Fibroblast of villous mesenchyme (primary cell): ENCODE results near the gene NHLRC4. TPM values are rescaled to one million over a fixed set of nuclear protein-coding genes. Genes with fewer than 3 reads are reported as not detected.

Experiments used
- DNase-seq: peaks from one replicate; pipeline ENCODE4 v3.0.0-alpha.2; 2010; ENCODE audit warnings: low read depth
- H3K4me3 ChIP-seq: 2 replicates; pipeline ENCODE4 v1.5.1; 2011; ENCODE audit warnings: low read depth, mild to moderate bottlenecking, low read length
- total RNA-seq: library from RNA; depleted of rRNA; stranded (reverse); fragments of >200 nt; gene quantifications from 2 replicates; pipeline ENCODE4 v1.2.3, GENCODE V29; 2012
- TF ChIP-seq, protein P1 (sequence below): IDR thresholded peaks from 2 replicates; pipeline ENCODE4 v1.5.1; 2012; ENCODE audit warnings: low read depth, mild to moderate bottlenecking, low read length; ENCODE audit not compliant: insufficient read depth

NHLRC4 gene
- total RNA-seq, 1 donor = 1.7 TPM

DNA sequence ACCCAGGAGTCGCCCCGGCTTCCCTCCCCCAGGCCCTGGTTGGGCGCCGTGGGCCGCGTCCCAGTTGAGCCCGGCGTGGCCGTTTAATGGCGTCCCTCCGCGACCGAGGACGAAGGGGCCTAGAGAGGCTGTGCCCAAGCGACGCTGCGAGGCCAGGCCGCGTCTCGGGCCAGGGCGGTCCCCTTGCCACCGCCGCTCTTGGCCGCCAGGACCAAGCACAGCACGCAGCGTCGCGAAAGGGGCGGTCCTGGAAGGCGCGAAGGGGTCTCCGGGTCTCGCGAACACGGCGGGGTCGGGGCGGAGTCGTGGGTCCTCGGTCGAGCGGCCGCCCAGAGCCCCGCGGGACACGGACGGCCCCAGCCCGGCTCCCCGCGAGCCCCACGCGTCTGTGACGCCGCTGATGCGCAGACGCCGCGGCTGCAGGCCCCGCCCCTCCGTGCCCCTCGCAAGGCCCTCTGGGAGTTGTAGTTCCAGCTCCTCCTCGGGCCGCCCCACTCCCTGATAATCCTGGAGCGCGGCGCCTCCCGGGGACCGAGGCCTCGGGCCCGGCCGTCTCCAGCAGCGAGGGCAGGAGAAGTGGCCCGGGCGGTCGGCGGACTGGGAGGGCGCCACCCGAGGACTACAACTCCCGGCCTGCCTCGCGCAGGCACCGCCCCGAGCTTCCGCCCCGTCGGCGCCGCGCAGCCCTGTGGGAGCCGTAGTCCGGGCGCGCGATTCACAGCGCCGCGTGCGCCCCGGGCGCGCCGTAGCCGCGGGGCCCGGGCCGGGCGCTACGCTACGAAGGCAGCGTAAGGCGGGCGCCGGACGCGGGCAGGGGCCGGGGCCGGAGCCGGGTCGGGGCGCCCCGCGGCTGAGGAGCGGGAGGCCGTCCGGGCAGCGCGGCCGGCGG lies 39.5 kb upstream of the NHLRC4 start, which contains the start of gene CAPN15:
CAPN15 (plus strand) TSS at position 698 of the 889 bp plus-strand sequence. CDS start 19,127 bp downstream, outside the sequence.
- TF ChIP-seq, protein P1, sequence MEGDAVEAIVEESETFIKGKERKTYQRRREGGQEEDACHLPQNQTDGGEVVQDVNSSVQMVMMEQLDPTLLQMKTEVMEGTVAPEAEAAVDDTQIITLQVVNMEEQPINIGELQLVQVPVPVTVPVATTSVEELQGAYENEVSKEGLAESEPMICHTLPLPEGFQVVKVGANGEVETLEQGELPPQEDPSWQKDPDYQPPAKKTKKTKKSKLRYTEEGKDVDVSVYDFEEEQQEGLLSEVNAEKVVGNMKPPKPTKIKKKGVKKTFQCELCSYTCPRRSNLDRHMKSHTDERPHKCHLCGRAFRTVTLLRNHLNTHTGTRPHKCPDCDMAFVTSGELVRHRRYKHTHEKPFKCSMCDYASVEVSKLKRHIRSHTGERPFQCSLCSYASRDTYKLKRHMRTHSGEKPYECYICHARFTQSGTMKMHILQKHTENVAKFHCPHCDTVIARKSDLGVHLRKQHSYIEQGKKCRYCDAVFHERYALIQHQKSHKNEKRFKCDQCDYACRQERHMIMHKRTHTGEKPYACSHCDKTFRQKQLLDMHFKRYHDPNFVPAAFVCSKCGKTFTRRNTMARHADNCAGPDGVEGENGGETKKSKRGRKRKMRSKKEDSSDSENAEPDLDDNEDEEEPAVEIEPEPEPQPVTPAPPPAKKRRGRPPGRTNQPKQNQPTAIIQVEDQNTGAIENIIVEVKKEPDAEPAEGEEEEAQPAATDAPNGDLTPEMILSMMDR = peak; percentile 12
- DNase-seq = peak; percentile 88
- peak within 1 kb of the TSS; percentile 79 for H3K4me3 ChIP-seq

DNA sequence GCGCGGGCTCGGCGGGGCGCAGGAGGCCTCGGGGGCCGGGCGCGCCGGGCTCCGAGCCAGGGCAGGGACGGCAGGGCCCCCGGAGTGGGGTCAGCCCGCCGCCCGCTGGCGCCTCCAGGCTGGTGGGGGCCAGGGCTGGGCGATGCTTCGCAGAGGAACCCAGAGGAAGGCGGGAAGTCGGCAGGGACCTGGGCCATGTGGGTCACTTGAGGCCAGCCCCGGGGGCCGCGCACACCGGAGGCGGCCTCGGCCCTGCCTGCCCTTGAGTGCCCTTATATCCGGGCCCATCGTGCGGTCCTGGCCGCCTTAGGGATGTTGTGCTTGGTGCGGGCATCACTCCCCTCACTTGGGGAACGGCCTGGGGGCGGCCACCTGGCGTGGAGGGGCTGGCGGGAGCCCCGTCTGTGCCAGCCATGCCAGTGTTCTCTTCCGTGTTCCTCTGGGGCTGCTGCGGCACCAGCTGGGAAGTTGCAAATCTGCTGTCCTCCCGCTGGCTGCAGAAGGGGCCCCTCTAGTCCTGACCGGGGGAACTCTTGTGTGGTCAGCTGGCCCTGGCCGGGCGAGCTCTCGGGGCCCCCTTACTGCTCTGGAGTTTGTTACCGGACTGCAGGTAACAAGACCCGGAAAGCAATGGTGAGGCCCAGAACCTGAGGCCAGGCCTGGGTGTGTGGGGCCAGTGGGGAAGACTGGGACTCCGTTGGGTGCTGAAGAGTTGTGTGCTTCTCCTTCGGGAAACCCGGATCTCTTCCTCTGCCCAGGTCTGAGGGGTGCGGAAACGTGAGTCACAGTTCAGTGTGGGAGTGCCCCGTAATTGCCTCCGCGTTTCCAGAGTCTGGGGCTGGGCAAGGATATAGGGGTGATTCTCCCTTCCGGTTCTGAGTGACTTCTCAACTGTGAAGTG lies 38.4 kb upstream of the NHLRC4 start:
- DNase-seq = peak; percentile 70
- H3K4me3 ChIP-seq = peak overlapping the region; percentile 79
- TF ChIP-seq, protein P1 = no peak

DNA sequence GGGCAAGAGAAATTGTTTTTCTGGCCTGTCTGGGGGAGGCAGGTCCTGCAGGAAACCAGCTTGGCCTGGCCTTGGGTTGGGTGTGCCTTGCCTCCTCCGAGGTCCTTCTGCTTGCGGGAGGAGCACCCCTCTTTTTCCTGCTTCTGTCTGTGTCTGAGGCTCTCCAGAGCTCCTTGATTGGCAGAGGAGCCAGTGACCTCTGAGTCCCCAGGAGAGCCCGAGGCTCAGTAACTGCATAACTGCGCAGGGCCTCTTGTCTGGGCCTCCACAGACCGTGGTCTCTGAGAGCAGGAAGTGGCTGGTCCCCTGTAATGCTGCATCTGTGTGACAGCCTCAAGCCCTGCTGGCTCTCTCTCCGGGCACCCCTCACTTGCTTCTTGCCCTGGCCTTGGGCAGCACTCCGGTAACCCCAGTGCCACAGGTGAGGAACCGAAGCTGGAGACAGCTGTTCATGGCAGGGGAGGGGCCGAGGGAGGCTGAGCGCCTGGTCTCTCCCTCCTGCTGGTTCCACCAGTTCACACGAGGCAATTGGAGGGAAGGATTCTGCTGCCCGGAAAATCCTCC lies 37.7 kb upstream of the NHLRC4 start:
- TF ChIP-seq, protein P1 = no peak
- peak overlapping the region; percentile 79 for H3K4me3 ChIP-seq
- no peak for DNase-seq

DNA sequence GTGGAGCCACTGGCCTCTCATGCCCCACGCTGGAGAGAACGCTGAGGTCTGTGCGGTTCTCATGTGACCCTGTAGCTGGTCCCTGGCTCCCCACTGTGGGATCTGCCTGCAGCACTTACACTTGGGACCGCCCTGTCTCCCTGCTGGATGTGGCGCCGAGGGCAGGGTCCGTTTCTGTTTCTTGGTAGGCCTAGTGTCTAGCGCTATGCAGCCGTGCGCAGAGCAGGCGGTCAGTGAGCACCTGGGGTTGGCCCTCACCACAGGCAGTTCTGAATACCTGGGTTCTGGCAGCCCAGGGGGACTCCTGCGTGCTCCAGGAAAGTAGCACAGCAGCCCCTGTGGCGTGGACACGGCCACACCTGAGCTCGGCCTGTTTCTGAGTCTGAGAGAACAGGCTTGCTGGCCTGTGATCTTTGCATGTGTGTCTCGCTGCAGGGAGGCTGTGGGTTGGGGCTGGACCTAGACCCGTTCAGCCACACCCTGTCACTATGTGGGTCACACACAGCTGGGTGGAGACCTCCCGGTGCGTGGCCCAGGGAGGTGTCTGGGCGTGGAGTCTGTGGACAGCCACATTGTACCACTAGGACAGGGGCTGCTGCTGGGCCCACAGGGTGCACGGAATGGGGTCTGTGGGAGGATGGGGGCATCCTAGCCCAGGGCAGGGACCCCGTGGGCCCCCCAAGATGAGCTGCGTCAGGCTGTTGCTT lies 36.5 kb upstream of the NHLRC4 start:
- no peak overlapping the region for H3K4me3 ChIP-seq
- DNase-seq = no peak
- TF ChIP-seq, protein P1 = no peak

DNA sequence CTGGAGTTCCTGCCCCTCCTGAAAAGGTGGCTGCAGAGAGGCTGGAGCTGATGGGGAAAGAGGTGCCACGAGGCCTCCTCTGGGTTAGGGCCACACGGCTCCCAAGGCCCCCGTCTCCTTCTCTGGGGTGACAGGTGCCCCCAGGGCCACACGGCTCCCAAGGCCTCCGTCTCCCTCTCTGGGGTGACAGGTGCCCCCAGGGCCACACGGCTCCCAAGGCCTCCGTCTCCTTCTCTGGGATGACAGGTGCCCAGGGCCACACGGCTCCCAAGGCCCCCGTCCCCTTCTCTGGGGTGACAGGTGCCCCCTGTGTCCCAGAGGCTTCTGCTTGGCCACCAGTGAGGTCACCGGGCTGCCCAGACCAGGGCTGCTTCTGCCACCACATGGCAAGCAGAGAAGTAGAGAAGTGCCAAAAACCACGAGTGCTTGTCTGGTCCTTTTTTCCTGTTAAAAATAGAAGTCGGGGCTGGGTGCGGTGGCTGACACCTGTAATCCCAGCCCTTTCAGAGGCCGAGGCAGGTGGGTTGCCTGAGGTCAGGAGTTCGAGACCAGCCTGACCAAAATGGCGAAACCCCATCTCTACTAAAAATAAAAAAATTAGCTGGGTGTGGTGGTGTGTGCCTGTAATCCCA lies 35.2 kb upstream of the NHLRC4 start:
- TF ChIP-seq, protein P1 = no peak
- DNase-seq = no peak
- no peak overlapping the region for H3K4me3 ChIP-seq
